ENCODE data around the gene ORAI3.

The ORAI3 gene

GRCh38 chr16:30964574-30965226, 15.8 kb downstream of the ORAI3 start:
- Mint-ChIP-seq H3K4me3 (no peak overlapping the region), H3K27me3 (no peaks in the 10 kb centered on the region), H3K27ac (no peak overlapping the region), H3K36me3 (ENCODE audit: low read depth) (peaks cover 95% of the 10 kb centered on the region), H3K4me1 (ENCODE audit: low read depth) (peaks cover 11% of the 10 kb centered on the region), H3K9me3 (no peaks in the 10 kb centered on the region)
- no peak for DNase-seq

- DNase-seq, result no peak
- no peaks in the 10 kb centered on the region for H3K9me3 Mint-ChIP-seq
- no peaks in the 10 kb centered on the region for H3K27me3 Mint-ChIP-seq
- H3K36me3 Mint-ChIP-seq (ENCODE audit: low read depth), result peaks cover 95% of the 10 kb centered on the region
- peaks cover 3% of the 10 kb centered on the region for H3K4me1 Mint-ChIP-seq (ENCODE audit: low read depth)
- H3K4me3 Mint-ChIP-seq, result no peak overlapping the region
- no peak overlapping the region for H3K27ac Mint-ChIP-seq
Observed at GRCh38 chr16:30965436-30965835, 16.6 kb downstream of the ORAI3 start.

- peaks cover 3% of the 10 kb centered on the region for H3K4me1 Mint-ChIP-seq (ENCODE audit: low read depth)
- no peak overlapping the region for H3K4me3 Mint-ChIP-seq
- H3K27me3 Mint-ChIP-seq, result no peaks in the 10 kb centered on the region
- H3K27ac Mint-ChIP-seq, result no peak overlapping the region
- no peak for DNase-seq
- no peaks in the 10 kb centered on the region for H3K9me3 Mint-ChIP-seq
- peaks cover 95% of the 10 kb centered on the region for H3K36me3 Mint-ChIP-seq (ENCODE audit: low read depth)
Observed at GRCh38 chr16:30966033-30966619, 17.3 kb downstream of the ORAI3 start.

GRCh38 chr16:30967795-30968194, 18.9 kb downstream of the ORAI3 start:
- peak overlapping the region; percentile 23 for H3K27ac Mint-ChIP-seq
- DNase-seq, result no peak
- H3K36me3 Mint-ChIP-seq (ENCODE audit: low read depth), result peaks cover 95% of the 10 kb centered on the region
- H3K4me1 Mint-ChIP-seq (ENCODE audit: low read depth), result peaks cover 3% of the 10 kb centered on the region
- no peaks in the 10 kb centered on the region for H3K27me3 Mint-ChIP-seq
- H3K9me3 Mint-ChIP-seq, result no peaks in the 10 kb centered on the region
- H3K4me3 Mint-ChIP-seq, result no peak overlapping the region

- DNase-seq, result no peak
- no peaks in the 10 kb centered on the region for H3K9me3 Mint-ChIP-seq
- H3K4me1 Mint-ChIP-seq (ENCODE audit: low read depth), result peaks cover 3% of the 10 kb centered on the region
- no peak overlapping the region for H3K27ac Mint-ChIP-seq
- H3K27me3 Mint-ChIP-seq, result no peaks in the 10 kb centered on the region
- H3K4me3 Mint-ChIP-seq, result no peak overlapping the region
- peaks cover 95% of the 10 kb centered on the region for H3K36me3 Mint-ChIP-seq (ENCODE audit: low read depth)
Observed at GRCh38 chr16:30969246-30969842, 20.5 kb downstream of the ORAI3 start.

- Mint-ChIP-seq H3K27ac (no peak overlapping the region), H3K4me1 (ENCODE audit: low read depth) (peaks cover 3% of the 10 kb centered on the region), H3K4me3 (no peak overlapping the region), H3K27me3 (no peaks in the 10 kb centered on the region), H3K9me3 (no peaks in the 10 kb centered on the region), H3K36me3 (ENCODE audit: low read depth) (peaks cover 95% of the 10 kb centered on the region)
- DNase-seq, result no peak
Observed at GRCh38 chr16:30971298-30971697, 22.4 kb downstream of the ORAI3 start.

GRCh38 chr16:30972872-30973271, 24.0 kb downstream of the ORAI3 start:
- Mint-ChIP-seq H3K9me3 (no peaks in the 10 kb centered on the region), H3K36me3 (ENCODE audit: low read depth) (peaks cover 95% of the 10 kb centered on the region), H3K27ac (peak overlapping the region; percentile 67), H3K27me3 (no peaks in the 10 kb centered on the region), H3K4me1 (ENCODE audit: low read depth) (peaks cover 3% of the 10 kb centered on the region), H3K4me3 (no peak overlapping the region)
- DNase-seq, result no peak

GRCh38 chr16:30974348-30974747, 25.5 kb downstream of the ORAI3 start:
- H3K4me3 Mint-ChIP-seq, result no peak overlapping the region
- H3K27me3 Mint-ChIP-seq, result no peaks in the 10 kb centered on the region
- DNase-seq, result no peak
- no peak overlapping the region for H3K27ac Mint-ChIP-seq
- H3K36me3 Mint-ChIP-seq (ENCODE audit: low read depth), result peaks cover 97% of the 10 kb centered on the region
- H3K9me3 Mint-ChIP-seq, result no peaks in the 10 kb centered on the region
- H3K4me1 Mint-ChIP-seq (ENCODE audit: low read depth), result peaks cover 3% of the 10 kb centered on the region

- peaks cover 3% of the 10 kb centered on the region for H3K4me1 Mint-ChIP-seq (ENCODE audit: low read depth)
- H3K9me3 Mint-ChIP-seq, result no peaks in the 10 kb centered on the region
- no peak overlapping the region for H3K4me3 Mint-ChIP-seq
- peak overlapping the region; percentile 30 for H3K27ac Mint-ChIP-seq
- H3K36me3 Mint-ChIP-seq (ENCODE audit: low read depth), result peaks cover 90% of the 10 kb centered on the region
- no peaks in the 10 kb centered on the region for H3K27me3 Mint-ChIP-seq
- no peak for DNase-seq
Observed at GRCh38 chr16:30976486-30976885, 27.6 kb downstream of the ORAI3 start.

GRCh38 chr16:30977502-30977901, 28.6 kb downstream of the ORAI3 start:
- DNase-seq, result peak; percentile 41
- Mint-ChIP-seq H3K27me3 (no peaks in the 10 kb centered on the region), H3K4me1 (ENCODE audit: low read depth) (peaks cover 3% of the 10 kb centered on the region), H3K4me3 (no peak overlapping the region), H3K9me3 (no peaks in the 10 kb centered on the region), H3K27ac (peak overlapping the region; percentile 27), H3K36me3 (ENCODE audit: low read depth) (peaks cover 88% of the 10 kb centered on the region)

GRCh38 chr16:30979170-30980022, 30.5 kb downstream of the ORAI3 start:
- peaks cover 2% of the 10 kb centered on the region for H3K4me1 Mint-ChIP-seq (ENCODE audit: low read depth)
- H3K9me3 Mint-ChIP-seq, result no peaks in the 10 kb centered on the region
- H3K36me3 Mint-ChIP-seq (ENCODE audit: low read depth), result peaks cover 88% of the 10 kb centered on the region
- no peak overlapping the region for H3K4me3 Mint-ChIP-seq
- H3K27me3 Mint-ChIP-seq, result no peaks in the 10 kb centered on the region
- DNase-seq, result no peak
- H3K27ac Mint-ChIP-seq, result no peak overlapping the region

- Mint-ChIP-seq H3K4me1 (ENCODE audit: low read depth) (peaks cover 4% of the 10 kb centered on the region), H3K27me3 (no peaks in the 10 kb centered on the region), H3K9me3 (no peaks in the 10 kb centered on the region), H3K27ac (no peak overlapping the region), H3K36me3 (ENCODE audit: low read depth) (peaks cover 85% of the 10 kb centered on the region), H3K4me3 (no peak overlapping the region)
- DNase-seq, result no peak
Observed at GRCh38 chr16:30980023-30980371, 31.1 kb downstream of the ORAI3 start.

- Mint-ChIP-seq H3K36me3 (ENCODE audit: low read depth) (peaks cover 85% of the 10 kb centered on the region), H3K27me3 (no peaks in the 10 kb centered on the region), H3K4me1 (ENCODE audit: low read depth) (peaks cover 6% of the 10 kb centered on the region), H3K4me3 (no peak overlapping the region), H3K9me3 (no peaks in the 10 kb centered on the region), H3K27ac (no peak overlapping the region)
- DNase-seq, result no peak
Observed at GRCh38 chr16:30980434-30980833, 31.6 kb downstream of the ORAI3 start.

- peaks cover 6% of the 10 kb centered on the region for H3K4me1 Mint-ChIP-seq (ENCODE audit: low read depth)
- H3K27me3 Mint-ChIP-seq, result no peaks in the 10 kb centered on the region
- no peak for DNase-seq
- H3K9me3 Mint-ChIP-seq, result no peaks in the 10 kb centered on the region
- H3K4me3 Mint-ChIP-seq, result no peak overlapping the region
- H3K27ac Mint-ChIP-seq, result no peak overlapping the region
- peaks cover 85% of the 10 kb centered on the region for H3K36me3 Mint-ChIP-seq (ENCODE audit: low read depth)
Observed at GRCh38 chr16:30980959-30981358, 32.1 kb downstream of the ORAI3 start.

All from activated T-cell treated with anti-CD3 and anti-CD28 coated beads, Interleukin-2, amount 50 U/mL, for 24 hours (primary cell).